SH-SY5Y (cell line): ENCODE measurements around the gene WWOX.

Experiments used
- GATA2 ChIP-seq: IDR thresholded peaks from 2 replicates; pipeline ENCODE4 v1.6.1; 2011; ENCODE audit warnings: mild to moderate bottlenecking, low read depth, low read length
- GATA3 ChIP-seq: IDR thresholded peaks from 2 replicates; pipeline ENCODE4 v1.6.1; 2011; ENCODE audit warnings: low read depth, mild to moderate bottlenecking, low read length, moderate library complexity

DNA sequence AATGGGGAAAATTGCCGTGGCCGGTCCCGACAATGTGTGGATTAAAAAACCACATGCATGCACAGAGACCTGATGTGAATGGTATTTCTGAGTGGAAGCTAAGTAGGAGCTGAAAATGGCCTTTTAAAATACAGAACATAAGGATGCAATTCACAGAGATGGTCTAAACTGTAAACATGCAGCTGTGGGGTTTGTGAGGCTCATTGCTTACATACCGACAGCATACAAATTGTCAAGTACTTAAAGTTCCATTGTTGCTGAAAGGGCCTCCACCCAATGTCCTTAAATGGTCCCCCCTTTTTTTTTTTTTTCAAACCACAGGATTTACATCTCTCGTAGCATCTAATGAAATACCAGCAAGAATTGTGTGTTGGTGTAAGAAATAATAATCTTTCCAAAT, 977.9 kb downstream of the WWOX start:
- TF ChIP-seq GATA2 (no peak), GATA3 (no peak)
